Testis (tissue), 3 donors: ENCODE measurements around the gene THAP11. TPM values are rescaled to one million over a fixed set of nuclear protein-coding genes. Genes with fewer than 3 reads are reported as not detected.

Experiments
- DNase-seq: peaks from one replicate; pipeline ENCODE4 v3.0.0-alpha.2; 2019
- H3K27ac ChIP-seq, 2 donors: fragments of 200-600 bp; sonication (generic); one replicate each; pipeline ENCODE4 v1.5.1; 2019
- H3K27me3 ChIP-seq: fragments of 200-600 bp; sonication (generic); one replicate; pipeline ENCODE4 v1.5.1; 2019
- H3K36me3 ChIP-seq: fragments of 200-600 bp; sonication (generic); one replicate; pipeline ENCODE4 v1.5.1; 2017; ENCODE audit warnings: low read depth; ENCODE audit errors: missing control alignments
- H3K4me1 ChIP-seq: fragments of 200-600 bp; sonication (generic); one replicate; pipeline ENCODE4 v1.5.1; 2019
- H3K4me3 ChIP-seq, 2 donors: fragments of 200-600 bp; sonication (generic); one replicate each; pipeline ENCODE4 v1.5.1; 2017 to 2019
- H3K9me3 ChIP-seq: fragments of 200-600 bp; sonication (generic); one replicate; pipeline ENCODE4 v1.5.1; 2017
- CTCF ChIP-seq, 3 experiments: fragments of 450-650 bp in 2 of 3; fragments of 200-600 bp in 1 of 3; sonication (generic) in 1 of 3; IDR thresholded peaks; one replicate each; pipeline ENCODE4 v1.5.1; 2016 to 2019; ENCODE audit warnings: antibody characterized with exemption in 3 of 3, mild to moderate bottlenecking in 2 of 3, moderate library complexity in 1 of 3
- POLR2A ChIP-seq: fragments of 450-650 bp; IDR thresholded peaks from one replicate; pipeline ENCODE4 v1.6.1; 2017; ENCODE audit warnings: antibody characterized with exemption, mild to moderate bottlenecking, moderate library complexity
- WGBS, 2 donors: methylation state at CpG; one replicate each; pipeline ENCODE4 v1.1.5; 2018; 5-methylcytosine and 5-hydroxymethylcytosine counted together
- intact Hi-C: fragments of 100-400 bp; cut with DNase I; formaldehyde crosslinking; loops from one replicate; pipeline ENCODE4 v1.15.1; 2023; ENCODE audit warnings: low total_unique reads
- polyA plus RNA-seq: library from polyadenylated mRNA; stranded (reverse); fragments of 350-450 nt; fragmentation: Illumina TruSeq; extraction: RNeasy Lipid Tissue Mini Kit (QIAGEN cat#74804); gene quantifications from one replicate; pipeline ENCODE4 v1.2.3, GENCODE V29; 2014; ENCODE audit warnings: low read depth, low replicate concordance; ENCODE audit not compliant: insufficient read depth
- total RNA-seq, 2 donors: library from RNA; depleted of rRNA; stranded (reverse); fragments of >200 nt; gene quantifications; one replicate each; pipeline ENCODE4 v1.2.3, GENCODE V29; 2016

The THAP11 gene
- total and polyA plus RNA-seq, 3 donors from 2014 or later, result 24.0 to 59.7 (median 56.8) TPM

GRCh38 chr16:67857547-67858233 lies 15.6 kb downstream of the THAP11 start:
- Histone ChIP-seq H3K27ac (peak overlapping the region in 1 of 2 donors; percentile 37), H3K4me1 (peaks cover 33% of the 10 kb centered on the region), H3K27me3 (no peaks in the 10 kb centered on the region), H3K9me3 (no peaks in the 10 kb centered on the region), H3K4me3 (no peak overlapping the region), H3K36me3 (no peaks in the 10 kb centered on the region)
- TF ChIP-seq CTCF (IDR thresholded peaks at IDR 0.05) (no peak), POLR2A (no peak)
- intact Hi-C loops, result no loop called here
- DNase-seq, result peak; percentile 60
- WGBS, 2 donors, result 57 to 58% methylated on average over 3 of the region's 3 CpGs

DNA sequence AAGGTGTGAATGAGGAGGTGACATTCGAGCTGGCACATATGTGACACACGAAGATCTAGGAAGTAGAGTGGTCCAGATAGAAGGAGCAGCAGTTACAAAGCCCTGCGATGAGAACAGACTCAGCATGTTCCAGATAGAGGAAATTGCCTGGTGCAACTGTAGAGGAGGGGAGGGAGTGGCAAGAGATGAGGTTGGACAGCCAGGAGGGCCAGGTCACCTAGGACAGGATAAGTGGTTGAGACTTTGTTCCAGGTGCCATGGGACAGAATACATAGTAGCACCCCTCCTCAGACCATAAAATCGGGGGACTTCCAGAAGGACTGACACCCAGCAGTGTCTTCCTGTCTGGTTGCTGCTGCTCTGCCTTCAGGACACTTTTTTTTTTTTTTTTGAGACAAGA lies 16.4 kb downstream of the THAP11 start:
- TF ChIP-seq POLR2A, result no peak
- no peak for TF ChIP-seq CTCF (IDR thresholded peaks at IDR 0.05)
- Histone ChIP-seq H3K27ac (peak overlapping the region in 1 of 2 donors; percentile 3), H3K36me3 (no peaks in the 10 kb centered on the region), H3K4me3 (no peak overlapping the region), H3K4me1 (peaks cover 40% of the 10 kb centered on the region), H3K9me3 (no peaks in the 10 kb centered on the region), H3K27me3 (no peaks in the 10 kb centered on the region)
- no peak for DNase-seq
- intact Hi-C loops, result no loop called here
- 72 to 74% methylated on average over 4 of the region's 4 CpGs for WGBS, 2 donors

DNA sequence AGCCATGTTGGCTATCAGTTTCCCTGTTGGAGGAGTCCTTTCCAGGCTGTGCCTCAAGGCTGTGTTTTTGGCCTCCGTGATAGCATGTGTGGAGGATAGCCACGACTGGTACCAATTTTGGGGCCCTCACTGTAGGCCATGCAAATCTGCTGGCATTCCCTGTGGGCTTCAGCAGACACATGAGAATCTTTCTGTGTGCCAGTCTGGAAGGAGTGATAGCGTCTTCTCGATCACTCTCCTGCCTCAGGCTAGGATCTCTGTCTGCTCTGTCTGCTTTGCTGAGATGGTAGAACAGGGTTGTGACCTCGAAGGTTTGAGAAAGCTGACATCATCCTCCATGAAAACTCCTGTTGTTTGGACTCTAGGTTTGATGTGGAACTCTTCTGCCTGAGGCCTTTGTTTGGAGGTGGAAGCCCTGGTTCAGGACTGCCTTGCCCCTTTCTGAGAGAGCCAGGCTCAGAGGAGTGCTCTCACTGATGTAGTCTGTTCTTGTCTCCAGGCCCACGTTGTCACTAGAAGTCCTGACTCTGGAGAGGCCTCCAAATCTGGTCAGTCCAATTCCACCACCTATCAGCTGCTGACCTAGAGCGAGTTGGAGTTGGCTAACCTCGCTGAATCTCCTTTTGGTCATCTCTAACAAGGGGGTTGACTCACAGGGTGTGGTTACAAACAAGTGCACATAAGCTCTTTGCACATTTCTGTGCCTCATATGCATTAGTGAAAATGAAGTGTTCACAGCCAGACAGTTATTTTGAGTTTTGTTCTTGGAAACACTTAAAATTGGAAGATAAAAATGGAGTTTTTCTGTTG lies 18.7 kb downstream of the THAP11 start:
- 80 to 81% methylated on average over 2 to 8 of the region's 8 CpGs for WGBS, 2 donors
- peaks cover 47% of the 10 kb centered on the region for H3K4me1 ChIP-seq
- intact Hi-C loops, result no loop called here

DNA sequence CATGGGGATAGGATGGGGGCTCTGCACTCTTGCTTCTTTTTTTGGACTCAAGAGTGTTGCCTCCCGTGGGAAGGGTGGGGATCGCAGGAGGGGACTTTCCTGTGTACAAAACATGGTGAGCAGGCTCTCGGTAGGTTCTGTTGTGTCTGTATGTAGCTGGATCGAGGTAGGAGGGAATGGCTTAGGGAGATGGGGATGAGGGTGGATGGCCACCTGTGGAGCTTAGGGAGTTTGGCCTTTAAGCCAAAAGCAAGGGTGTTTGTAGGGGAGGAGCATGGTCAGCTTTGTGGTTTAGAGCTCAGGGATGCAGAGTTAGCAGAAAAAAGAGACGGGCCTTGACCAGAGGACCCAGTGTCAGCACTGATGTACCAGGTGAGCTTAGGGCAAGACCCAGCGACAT lies 19.8 kb downstream of the THAP11 start:
- WGBS, 2 donors, result 82 to 86% methylated on average over 6 of the region's 6 CpGs
- intact Hi-C loops, result no loop called here

More for the DNA sequence above, 18.7 kb downstream of the THAP11 start:
- Histone ChIP-seq H3K27ac (no peak overlapping the region), H3K9me3 (no peaks in the 10 kb centered on the region), H3K27me3 (no peaks in the 10 kb centered on the region), H3K4me3 (no peak overlapping the region), H3K36me3 (no peaks in the 10 kb centered on the region)
- no peak for TF ChIP-seq CTCF (IDR thresholded peaks at IDR 0.05)
- no peak for TF ChIP-seq POLR2A
- no peak for DNase-seq

More for the DNA sequence above, 19.8 kb downstream of the THAP11 start:
- DNase-seq, result no peak
- Histone ChIP-seq H3K36me3 (no peaks in the 10 kb centered on the region), H3K4me1 (peaks cover 41% of the 10 kb centered on the region), H3K9me3 (no peaks in the 10 kb centered on the region), H3K4me3 (no peak overlapping the region), H3K27me3 (no peaks in the 10 kb centered on the region), H3K27ac (peak overlapping the region in 1 of 2 donors; percentile 79)
- no peak for TF ChIP-seq CTCF (IDR thresholded peaks at IDR 0.05)
- TF ChIP-seq POLR2A, result no peak
